ENCODE measurements around the gene SNX13. TPM values are rescaled to one million over a fixed set of nuclear protein-coding genes. Genes with fewer than 3 reads are reported as not detected.

Gene SNX13
- total and polyA plus RNA-seq, 2 donors (not counting 3 experiments of a cell fraction or from before 2014, with no cell fraction given) = 6.1 to 28.5 TPM

DNA sequence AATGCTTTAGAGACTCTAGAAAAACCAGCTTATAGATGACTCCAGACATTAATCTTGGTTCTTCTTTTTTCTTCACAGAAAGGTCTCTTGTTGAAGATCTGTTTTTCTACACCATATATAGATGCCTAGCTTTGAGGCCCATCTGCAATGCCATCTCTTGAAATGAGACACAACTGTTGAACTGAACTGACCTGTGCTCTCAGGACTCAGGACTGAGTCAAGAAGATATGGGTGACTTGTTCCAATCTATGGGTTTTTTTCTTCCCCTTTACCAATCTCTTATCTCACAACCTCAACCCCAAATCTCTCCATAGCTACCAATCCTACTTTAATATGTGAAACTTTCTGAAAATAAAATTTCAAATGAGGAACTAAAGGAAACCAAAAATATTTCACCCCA is 194.7 kb downstream of the SNX13 start:
- ChIA-PET CTCF (interaction anchor here (1.6 kb wide), 1 partner anchor 24 kb away, joined by 5 read pairs; no protein-coding TSS in a partner anchor), POLR2A (no interaction called here)
- dilution Hi-C loops (cut with MboI; ENCODE audit: extremely low pct_ligation_motif_present, low sequenced_read_pairs) (no loop called here), intact Hi-C loops (cut with micrococcal nuclease) (no loop called here)
- no TSS peak for BruUV-seq (replicated peaks)
- Histone ChIP-seq H3K4me3 (replicated peaks in 1 of 3; ENCODE audit: insufficient read depth in 1 of 3, low read depth in 1 of 3, low read length in 3 of 3) (no peak overlapping the region), H3K4me1 (ENCODE audit: control insufficient read depth, extremely low read depth, insufficient read depth, low read length) (no peaks in the 10 kb centered on the region), H3K9me3 (replicated peaks; ENCODE audit: control insufficient read depth, insufficient read depth, low read length) (no peaks in the 10 kb centered on the region), H3K27ac (ENCODE audit: insufficient read depth, low read depth, low read length) (no peak overlapping the region), H3K36me3 (ENCODE audit: control insufficient read depth in 2 of 2, extremely low read depth in 1 of 2, insufficient read depth in 2 of 2, low read length in 2 of 2) (no peaks in the 10 kb centered on the region), H3K9me1 (replicated peaks; ENCODE audit: control insufficient read depth, extremely low read depth, insufficient read depth, low read length) (no peaks in the 10 kb centered on the region), H2AFZ (ENCODE audit: low read depth, low read length) (no peak overlapping the region), H3K79me2 (ENCODE audit: control insufficient read depth, insufficient read depth, low read length) (no peaks in the 10 kb centered on the region), H4K20me1 (replicated peaks; ENCODE audit: control insufficient read depth, extremely low read depth, insufficient read depth, low read length) (no peaks in the 10 kb centered on the region), H3K4me2 (ENCODE audit: insufficient read depth, low read length) (no peak overlapping the region), H3K9ac (replicated peaks; ENCODE audit: extremely low read depth, insufficient read depth, low read length) (no peak overlapping the region), H3K27me3 (ENCODE audit: control insufficient read depth in 2 of 2, insufficient read depth in 2 of 2, low read length in 2 of 2) (no peaks in the 10 kb centered on the region)
- TF ChIP-seq, protein P1, sequence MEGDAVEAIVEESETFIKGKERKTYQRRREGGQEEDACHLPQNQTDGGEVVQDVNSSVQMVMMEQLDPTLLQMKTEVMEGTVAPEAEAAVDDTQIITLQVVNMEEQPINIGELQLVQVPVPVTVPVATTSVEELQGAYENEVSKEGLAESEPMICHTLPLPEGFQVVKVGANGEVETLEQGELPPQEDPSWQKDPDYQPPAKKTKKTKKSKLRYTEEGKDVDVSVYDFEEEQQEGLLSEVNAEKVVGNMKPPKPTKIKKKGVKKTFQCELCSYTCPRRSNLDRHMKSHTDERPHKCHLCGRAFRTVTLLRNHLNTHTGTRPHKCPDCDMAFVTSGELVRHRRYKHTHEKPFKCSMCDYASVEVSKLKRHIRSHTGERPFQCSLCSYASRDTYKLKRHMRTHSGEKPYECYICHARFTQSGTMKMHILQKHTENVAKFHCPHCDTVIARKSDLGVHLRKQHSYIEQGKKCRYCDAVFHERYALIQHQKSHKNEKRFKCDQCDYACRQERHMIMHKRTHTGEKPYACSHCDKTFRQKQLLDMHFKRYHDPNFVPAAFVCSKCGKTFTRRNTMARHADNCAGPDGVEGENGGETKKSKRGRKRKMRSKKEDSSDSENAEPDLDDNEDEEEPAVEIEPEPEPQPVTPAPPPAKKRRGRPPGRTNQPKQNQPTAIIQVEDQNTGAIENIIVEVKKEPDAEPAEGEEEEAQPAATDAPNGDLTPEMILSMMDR (IDR thresholded peaks at IDR 0.05; ENCODE audit: extremely low read depth in 1 of 2, insufficient read depth in 1 of 2, low read depth in 1 of 2, low read length in 2 of 2) = no peak
- TF ChIP-seq FOS (IDR thresholded peaks at IDR 0.05; ENCODE audit: borderline replicate concordance, insufficient read depth, low read length) (no peak), GATA2 (IDR thresholded peaks at IDR 0.05; ENCODE audit: insufficient read depth, insufficient read length, low read depth, low read length) (no peak), POLR2A (IDR thresholded peaks at IDR 0.05; ENCODE audit: low read depth, low read length) (no peak), EZH2 (IDR thresholded peaks at IDR 0.05; ENCODE audit: borderline replicate concordance, low read depth, low read length, severe bottlenecking) (no peak), JUN (IDR thresholded peaks at IDR 0.05; ENCODE audit: borderline replicate concordance, insufficient read depth, insufficient read length, low read depth) (no peak), MYC (IDR thresholded peaks at IDR 0.05; ENCODE audit: low read depth, low read length) (no peak), POLR2AphosphoS5 (IDR thresholded peaks at IDR 0.05; ENCODE audit: insufficient read depth, low read depth, low read length) (no peak)
- TF ChIP-seq, protein P2, sequence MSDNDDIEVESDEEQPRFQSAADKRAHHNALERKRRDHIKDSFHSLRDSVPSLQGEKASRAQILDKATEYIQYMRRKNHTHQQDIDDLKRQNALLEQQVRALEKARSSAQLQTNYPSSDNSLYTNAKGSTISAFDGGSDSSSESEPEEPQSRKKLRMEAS (IDR thresholded peaks at IDR 0.05; ENCODE audit: insufficient read depth, insufficient read length) = no peak
- DNase-seq (ENCODE audit: low read depth, low spot score) (no peak), FAIRE-seq (no peak)
